ENCODE measurements around the gene OLAH. TPM values are rescaled to one million over a fixed set of nuclear protein-coding genes. Genes with fewer than 3 reads are reported as not detected.

OLAH gene
- total RNA-seq, 1 donor from 2014 or later = not detected

GRCh38 chr10:15112657-15113056, 68.9 kb downstream of the OLAH start:
- Histone ChIP-seq H3K79me2 (ENCODE audit: insufficient read depth, low read length) (peaks cover 10% of the 10 kb centered on the region), H3K36me3 (ENCODE audit: insufficient read depth, low read length) (peaks cover 6% of the 10 kb centered on the region), H3K4me3 (ENCODE audit: insufficient read depth, low read depth, low read length) (no peak overlapping the region), H3K9me3 (ENCODE audit: insufficient read depth, low read depth, low read length) (no peaks in the 10 kb centered on the region), H2AFZ (ENCODE audit: low read depth, low read length) (no peak overlapping the region), H3K27me3 (ENCODE audit: insufficient read depth, low read length) (no peaks in the 10 kb centered on the region), H4K20me1 (ENCODE audit: insufficient read depth, low read length) (peaks cover 3% of the 10 kb centered on the region), H3K9ac (ENCODE audit: low read length) (no peak overlapping the region), H3K4me2 (ENCODE audit: low read length) (no peak overlapping the region), H3K4me1 (ENCODE audit: insufficient read depth, low read length) (no peaks in the 10 kb centered on the region), H3K27ac (ENCODE audit: low read depth, low read length) (no peak overlapping the region)
- Mint-ChIP-seq H3K27me3 (ENCODE audit: low read depth, unreplicated experiment) (no peaks in the 10 kb centered on the region), H3K27ac (ENCODE audit: unreplicated experiment) (no peak overlapping the region), H3K36me3 (ENCODE audit: low read depth, unreplicated experiment) (peaks cover 14% of the 10 kb centered on the region), H3K4me3 (ENCODE audit: unreplicated experiment) (no peak overlapping the region), H3K9me3 (ENCODE audit: unreplicated experiment) (no peaks in the 10 kb centered on the region), H3K4me1 (ENCODE audit: low read depth, unreplicated experiment) (peaks cover 10% of the 10 kb centered on the region)
- DNase-seq (ENCODE audit: low read depth) = no peak
- TF ChIP-seq, protein P1, sequence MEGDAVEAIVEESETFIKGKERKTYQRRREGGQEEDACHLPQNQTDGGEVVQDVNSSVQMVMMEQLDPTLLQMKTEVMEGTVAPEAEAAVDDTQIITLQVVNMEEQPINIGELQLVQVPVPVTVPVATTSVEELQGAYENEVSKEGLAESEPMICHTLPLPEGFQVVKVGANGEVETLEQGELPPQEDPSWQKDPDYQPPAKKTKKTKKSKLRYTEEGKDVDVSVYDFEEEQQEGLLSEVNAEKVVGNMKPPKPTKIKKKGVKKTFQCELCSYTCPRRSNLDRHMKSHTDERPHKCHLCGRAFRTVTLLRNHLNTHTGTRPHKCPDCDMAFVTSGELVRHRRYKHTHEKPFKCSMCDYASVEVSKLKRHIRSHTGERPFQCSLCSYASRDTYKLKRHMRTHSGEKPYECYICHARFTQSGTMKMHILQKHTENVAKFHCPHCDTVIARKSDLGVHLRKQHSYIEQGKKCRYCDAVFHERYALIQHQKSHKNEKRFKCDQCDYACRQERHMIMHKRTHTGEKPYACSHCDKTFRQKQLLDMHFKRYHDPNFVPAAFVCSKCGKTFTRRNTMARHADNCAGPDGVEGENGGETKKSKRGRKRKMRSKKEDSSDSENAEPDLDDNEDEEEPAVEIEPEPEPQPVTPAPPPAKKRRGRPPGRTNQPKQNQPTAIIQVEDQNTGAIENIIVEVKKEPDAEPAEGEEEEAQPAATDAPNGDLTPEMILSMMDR (IDR thresholded peaks at IDR 0.05; ENCODE audit: insufficient read depth, low read depth, low read length) = no peak
- no peak for TF ChIP-seq EZH2 (IDR thresholded peaks at IDR 0.05; ENCODE audit: insufficient read depth, low read length)
- FAIRE-seq = no peak

DNA sequence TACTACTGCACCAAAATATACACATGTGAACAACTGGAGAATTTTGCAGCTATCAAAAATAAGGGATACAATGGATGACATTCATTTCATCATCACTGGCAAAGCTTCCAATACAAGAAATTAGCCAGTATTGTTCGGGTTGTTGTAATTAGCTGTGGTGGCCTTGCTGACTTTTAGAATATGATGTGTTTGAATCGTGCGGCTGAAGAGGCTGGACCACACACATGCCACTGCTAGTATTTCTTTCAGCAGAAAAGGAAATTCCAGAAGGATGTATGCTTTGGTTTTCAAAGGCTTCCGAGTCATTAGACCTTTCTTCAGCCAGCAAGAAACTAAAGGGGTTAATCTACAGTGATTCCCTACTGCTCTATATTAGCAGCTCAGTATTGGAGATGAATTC, 70.0 kb downstream of the OLAH start:
- Histone ChIP-seq H2AFZ (ENCODE audit: low read depth, low read length) (no peak overlapping the region), H3K79me2 (ENCODE audit: insufficient read depth, low read length) (peaks cover 10% of the 10 kb centered on the region), H3K4me1 (ENCODE audit: insufficient read depth, low read length) (no peaks in the 10 kb centered on the region), H3K9me3 (ENCODE audit: insufficient read depth, low read depth, low read length) (no peaks in the 10 kb centered on the region), H3K9ac (ENCODE audit: low read length) (no peak overlapping the region), H3K27me3 (ENCODE audit: insufficient read depth, low read length) (no peaks in the 10 kb centered on the region), H3K27ac (ENCODE audit: low read depth, low read length) (no peak overlapping the region), H4K20me1 (ENCODE audit: insufficient read depth, low read length) (peaks cover 3% of the 10 kb centered on the region), H3K4me2 (ENCODE audit: low read length) (no peak overlapping the region), H3K36me3 (ENCODE audit: insufficient read depth, low read length) (peaks cover 11% of the 10 kb centered on the region), H3K4me3 (ENCODE audit: insufficient read depth, low read depth, low read length) (no peak overlapping the region)
- Mint-ChIP-seq H3K27ac (ENCODE audit: unreplicated experiment) (peak overlapping the region; percentile 11), H3K27me3 (ENCODE audit: low read depth, unreplicated experiment) (no peaks in the 10 kb centered on the region), H3K36me3 (ENCODE audit: low read depth, unreplicated experiment) (peaks cover 14% of the 10 kb centered on the region), H3K9me3 (ENCODE audit: unreplicated experiment) (no peaks in the 10 kb centered on the region), H3K4me1 (ENCODE audit: low read depth, unreplicated experiment) (peaks cover 10% of the 10 kb centered on the region), H3K4me3 (ENCODE audit: unreplicated experiment) (no peak overlapping the region)
- TF ChIP-seq EZH2 (IDR thresholded peaks at IDR 0.05; ENCODE audit: insufficient read depth, low read length) = no peak
- TF ChIP-seq, protein P1 (IDR thresholded peaks at IDR 0.05; ENCODE audit: insufficient read depth, low read depth, low read length) = no peak
- DNase-seq (ENCODE audit: low read depth) = no peak
- FAIRE-seq = no peak

- H3K36me3 ChIP-seq (ENCODE audit: insufficient read depth, low read length) = peaks cover 16% of the 10 kb centered on the region
- peaks cover 4% of the 10 kb centered on the region for H3K4me1 ChIP-seq (ENCODE audit: insufficient read depth, low read length)
- FAIRE-seq = no peak
- Mint-ChIP-seq H3K27ac (ENCODE audit: unreplicated experiment) (no peak overlapping the region), H3K4me1 (ENCODE audit: low read depth, unreplicated experiment) (peaks cover 10% of the 10 kb centered on the region), H3K27me3 (ENCODE audit: low read depth, unreplicated experiment) (no peaks in the 10 kb centered on the region), H3K9me3 (ENCODE audit: unreplicated experiment) (no peaks in the 10 kb centered on the region), H3K4me3 (ENCODE audit: unreplicated experiment) (no peak overlapping the region), H3K36me3 (ENCODE audit: low read depth, unreplicated experiment) (peaks cover 21% of the 10 kb centered on the region)
- DNase-seq (ENCODE audit: low read depth) = no peak
- TF ChIP-seq EZH2 (IDR thresholded peaks at IDR 0.05; ENCODE audit: insufficient read depth, low read length) = no peak
- TF ChIP-seq, protein P1 (IDR thresholded peaks at IDR 0.05; ENCODE audit: insufficient read depth, low read depth, low read length) = no peak
- H3K27me3 ChIP-seq (ENCODE audit: insufficient read depth, low read length) = no peaks in the 10 kb centered on the region
- no peak overlapping the region for H3K4me2 ChIP-seq (ENCODE audit: low read length)
- no peak overlapping the region for H2AFZ ChIP-seq (ENCODE audit: low read depth, low read length)
- H3K9ac ChIP-seq (ENCODE audit: low read length) = no peak overlapping the region
- H3K79me2 ChIP-seq (ENCODE audit: insufficient read depth, low read length) = peaks cover 10% of the 10 kb centered on the region
- peaks cover 3% of the 10 kb centered on the region for H4K20me1 ChIP-seq (ENCODE audit: insufficient read depth, low read length)
- H3K9me3 ChIP-seq (ENCODE audit: insufficient read depth, low read depth, low read length) = no peaks in the 10 kb centered on the region
- H3K27ac ChIP-seq (ENCODE audit: low read depth, low read length) = no peak overlapping the region
- no peak overlapping the region for H3K4me3 ChIP-seq (ENCODE audit: insufficient read depth, low read depth, low read length)
Measured at GRCh38 chr10:15116225-15116624, 72.5 kb downstream of the OLAH start.
